HepG2 (cell line): ENCODE measurements around the gene DDX46. TPM values are rescaled to one million over a fixed set of nuclear protein-coding genes. Genes with fewer than 3 reads are reported as not detected.

ENCODE experiments used
- ATAC-seq: fragments of 200-7000 bp; cut with Tn5 transposase; 3 replicates; pipeline ENCODE4 v1.9.1; 2020; ENCODE audit warnings: mild to moderate bottlenecking, moderate library complexity
- BruUV-seq: library from RNA; stranded (reverse); fragments of 400-500 nt; replicated peaks from 2 replicates; lab custom pipeline; 2021; lab: Mats Ljungman, UMichigan
- CTCF ChIA-PET: fragments of 300-600 bp; formaldehyde crosslinking; extraction: SDS; loops from one replicate; lab custom pipeline; 2021; ENCODE audit warnings: low total read pairs, inconsistent platforms, low intra/inter-chr PET ratio; lab: Yijun Ruan, JAX
- POLR2A ChIA-PET: fragments of 350-600 bp; sonication (Branson Sonifier 250); formaldehyde crosslinking; loops from one replicate; lab custom pipeline; 2020; ENCODE audit warnings: antibody characterized with exemption, inconsistent platforms; lab: Yijun Ruan, JAX
- DNase-seq: peaks from one replicate; pipeline ENCODE4 v3.0.0-alpha.2; 2015; ENCODE audit warnings: low spot score
- FAIRE-seq: peaks from 3 replicates; lab custom pipeline; 2011; peaks lifted over from hg19 to GRCh38; lab: Jason Lieb, UNC
- H2AFZ ChIP-seq: one replicate; pipeline ENCODE4 v1.6.1; 2011; ENCODE audit warnings: low read length, inconsistent platforms
- H3K27ac ChIP-seq: fragments of 300-600 bp; 3 replicates; pipeline ENCODE4 v1.8.0; 2011; ENCODE audit warnings: mixed run types, mild to moderate bottlenecking, mixed read lengths, low read length, inconsistent platforms; ENCODE audit not compliant: insufficient read depth; ENCODE audit errors: extremely low read length
- H3K27me3 ChIP-seq, 2 experiments: fragments of 200-600 bp in 1 of 2; 2 replicates in 1 of 2; 3 replicates in 1 of 2; pipeline versions ENCODE4 v1.6.0 to v1.8.0; 2011; ENCODE audit warnings: low read length in 2 of 2, mild to moderate bottlenecking in 2 of 2, moderate library complexity in 2 of 2, inconsistent platforms in 1 of 2; ENCODE audit not compliant: insufficient read depth in 2 of 2, control insufficient read depth in 1 of 2
- H3K36me3 ChIP-seq, 2 experiments: fragments of 200-600 bp in 1 of 2; replicated peaks in 1 of 2; 2 replicates in 1 of 2; 3 replicates in 1 of 2; pipeline versions ENCODE4 v1.5.1 to v1.8.0; 2011; ENCODE audit warnings: low read length in 2 of 2, inconsistent platforms in 1 of 2; ENCODE audit not compliant: insufficient read depth in 2 of 2, control insufficient read depth in 1 of 2
- H3K4me1 ChIP-seq: 2 replicates; pipeline ENCODE4 v1.5.1; 2012; ENCODE audit warnings: low read length, inconsistent platforms; ENCODE audit not compliant: insufficient read depth
- H3K4me2 ChIP-seq: 2 replicates; pipeline ENCODE4 v1.6.0; 2011; ENCODE audit warnings: low read depth, low read length, inconsistent platforms
- H3K4me3 ChIP-seq, 3 experiments: fragments of 200-600 bp in 1 of 3; sonication (generic), shearing (Covaris generic) in 1 of 3; replicated peaks in 1 of 3; 2 replicates each; pipeline ENCODE4 v1.5.1; 2011 to 2016; ENCODE audit warnings: low read length in 3 of 3, inconsistent platforms in 2 of 3, low read depth in 2 of 3, mild to moderate bottlenecking in 2 of 3, control low read depth in 1 of 3, mixed read lengths in 1 of 3; ENCODE audit not compliant: insufficient read depth in 1 of 3
- H3K79me2 ChIP-seq: one replicate; pipeline ENCODE4 v1.6.1; 2011; ENCODE audit warnings: low read length, inconsistent platforms; ENCODE audit not compliant: insufficient read depth
- H3K9ac ChIP-seq: 2 replicates; pipeline ENCODE4 v1.6.0; 2011; ENCODE audit warnings: mild to moderate bottlenecking, low read depth, low read length, inconsistent platforms; ENCODE audit not compliant: insufficient read depth
- H3K9me3 ChIP-seq: 2 replicates; pipeline ENCODE4 v1.5.1; 2012; ENCODE audit warnings: mild to moderate bottlenecking, low read length
- H4K20me1 ChIP-seq: 2 replicates; pipeline ENCODE4 v1.6.0; 2011; ENCODE audit warnings: inconsistent platforms, mild to moderate bottlenecking, low read length, moderate library complexity; ENCODE audit not compliant: insufficient read depth
- ARNTL ChIP-seq: sonication (generic); formaldehyde crosslinking; IDR thresholded peaks from 2 replicates; pipeline ENCODE4 v1.4.0; 2020; ENCODE audit warnings: mild to moderate bottlenecking, missing genetic modification reagents
- FOXP4 ChIP-seq: sonication (generic); formaldehyde crosslinking; IDR thresholded peaks from 2 replicates; pipeline ENCODE4 v1.4.0; 2020; ENCODE audit warnings: missing genetic modification reagents
- GABPB1 ChIP-seq: IDR thresholded peaks from 2 replicates; pipeline ENCODE4 v1.6.1; 2016; ENCODE audit warnings: mild to moderate bottlenecking, missing genetic modification reagents, moderate library complexity, missing compliant biosample characterization
- IKZF4 ChIP-seq: sonication (generic); formaldehyde crosslinking; IDR thresholded peaks from 2 replicates; pipeline ENCODE4 v1.5.1; 2020; ENCODE audit warnings: borderline replicate concordance, mild to moderate bottlenecking, low read depth, missing genetic modification reagents; ENCODE audit errors: not compliant biosample characterization
- MAFF ChIP-seq: IDR thresholded peaks from 2 replicates; pipeline ENCODE4 v1.6.1; 2011; ENCODE audit warnings: low read depth, low read length, improper control_type of control experiment
- NFKB2 ChIP-seq: sonication (generic); formaldehyde crosslinking; IDR thresholded peaks from 2 replicates; pipeline ENCODE4 v1.4.0; 2020; ENCODE audit warnings: missing genetic modification reagents, borderline replicate concordance
- PHF21A ChIP-seq: sonication (generic); formaldehyde crosslinking; IDR thresholded peaks from 2 replicates; pipeline ENCODE4 v1.5.0; 2020; ENCODE audit warnings: mild to moderate bottlenecking, missing genetic modification reagents
- POLR2AphosphoS2 ChIP-seq: IDR thresholded peaks from 2 replicates; pipeline ENCODE4 v1.6.1; 2011; ENCODE audit warnings: low read depth, low read length, improper control_type of control experiment
- PPARG ChIP-seq: conservative IDR thresholded peaks from 2 replicates; pipeline ENCODE4 v1.6.1; 2016; ENCODE audit warnings: missing biosample characterization, missing genetic modification reagents
- RCOR2 ChIP-seq: IDR thresholded peaks from 2 replicates; pipeline ENCODE4 v1.6.1; 2016; ENCODE audit warnings: missing biosample characterization, missing genetic modification reagents
- RNF2 ChIP-seq: fragments of 450-650 bp; conservative IDR thresholded peaks from 2 replicates; pipeline ENCODE4 v1.6.1; 2016; ENCODE audit warnings: low read depth
- SETDB1 ChIP-seq: sonication (generic); formaldehyde crosslinking; IDR thresholded peaks from 2 replicates; pipeline ENCODE4 v1.5.1; 2020; ENCODE audit warnings: missing genetic modification reagents, mild to moderate bottlenecking, borderline replicate concordance
- SIN3A ChIP-seq: IDR thresholded peaks from 2 replicates; pipeline ENCODE4 v1.6.1; 2011; ENCODE audit warnings: low read depth, mild to moderate bottlenecking, control low read depth, low read length, borderline replicate concordance
- TIGD3 ChIP-seq: sonication (generic); formaldehyde crosslinking; IDR thresholded peaks from 2 replicates; pipeline ENCODE4 v1.5.1; 2020; ENCODE audit warnings: mild to moderate bottlenecking, missing genetic modification reagents, borderline replicate concordance
- ZC3H4 ChIP-seq: sonication (generic); formaldehyde crosslinking; IDR thresholded peaks from 2 replicates; pipeline ENCODE4 v1.4.0; 2020; ENCODE audit warnings: missing genetic modification reagents, borderline replicate concordance
- ZNF629 ChIP-seq: sonication (generic); formaldehyde crosslinking; conservative IDR thresholded peaks from 2 replicates; pipeline ENCODE4 v1.5.0; 2020; ENCODE audit warnings: missing genetic modification reagents
- WGBS: methylation state at CpG from one replicate; pipeline ENCODE4 v1.1.6; 2017; ENCODE audit warnings: low lambda C conversion rate; 5-methylcytosine and 5-hydroxymethylcytosine counted together
- in situ Hi-C: cut with HindIII; loops from 2 replicates; pipeline ENCODE4 v1.10.0; 2017; ENCODE audit warnings: low pct_unique_long_range_greater_than_20kb; ENCODE audit not compliant: extremely low pct_ligation_motif_present
- intact Hi-C: fragments of 100-400 bp; cut with micrococcal nuclease; formaldehyde crosslinking; loops from one replicate; pipeline ENCODE4 v1.10.0; 2022; ENCODE audit not compliant: unreplicated experiment
- polyA plus RNA-seq, 8 experiments: library from polyadenylated mRNA; depleted of rRNA in 3 of 8; stranded (reverse) in 7 of 8; unstranded in 1 of 8; fragments of >200 nt; fragmentation: Illumina TruSeq in 4 of 8; extraction: Trizol in 4 of 8; gene quantifications; 2 replicates each; pipeline versions ENCODE4 v1.2.1 to v1.2.3, GENCODE V29; 2011 to 2016; ENCODE audit warnings: low read depth in 4 of 8, missing spikeins in 1 of 8, mixed read lengths in 1 of 8; ENCODE audit not compliant: insufficient read depth in 1 of 8
- total RNA-seq, 5 experiments: library from RNA; depleted of rRNA; stranded (reverse); fragments of >200 nt; fragmentation: Illumina TruSeq; extraction: Trizol; gene quantifications; 2 replicates each; pipeline ENCODE4 v1.2.3, GENCODE V29; 2016; ENCODE audit warnings: low read depth in 1 of 5
- TF ChIP-seq, protein P1 (sequence below): sonication (generic); formaldehyde crosslinking; IDR thresholded peaks from 2 replicates; pipeline ENCODE4 v1.5.0; 2020; ENCODE audit warnings: missing genetic modification reagents
- TF ChIP-seq, protein P2 (sequence below): IDR thresholded peaks from 2 replicates; pipeline ENCODE4 v1.6.1; 2016

The DDX46 gene
- total and polyA plus RNA-seq, 2 of the 13 experiments (the other 11 are each of a cell fraction or from before 2014, with no cell fraction given) = 27.3 to 59.3 TPM

- H3K27ac ChIP-seq = no peak overlapping the region
- POLR2A ChIA-PET = no interaction called here
- no peak for FAIRE-seq
- TF ChIP-seq RCOR2 (CRISPR knock-in tag) (no peak), IKZF4 (CRISPR knock-in tag) (no peak), RNF2 (no peak), POLR2AphosphoS2 (no peak), SETDB1 (CRISPR knock-in tag) (no peak), SIN3A (no peak), PHF21A (no peak), ARNTL (CRISPR knock-in tag) (no peak), TIGD3 (CRISPR knock-in tag) (no peak), PPARG (no peak), ZNF629 (CRISPR knock-in tag) (no peak), ZC3H4 (no peak), FOXP4 (CRISPR knock-in tag) (no peak), MAFF (no peak), NFKB2 (CRISPR knock-in tag) (no peak), GABPB1 (CRISPR knock-in tag) (no peak)
- TF ChIP-seq, protein P1, sequence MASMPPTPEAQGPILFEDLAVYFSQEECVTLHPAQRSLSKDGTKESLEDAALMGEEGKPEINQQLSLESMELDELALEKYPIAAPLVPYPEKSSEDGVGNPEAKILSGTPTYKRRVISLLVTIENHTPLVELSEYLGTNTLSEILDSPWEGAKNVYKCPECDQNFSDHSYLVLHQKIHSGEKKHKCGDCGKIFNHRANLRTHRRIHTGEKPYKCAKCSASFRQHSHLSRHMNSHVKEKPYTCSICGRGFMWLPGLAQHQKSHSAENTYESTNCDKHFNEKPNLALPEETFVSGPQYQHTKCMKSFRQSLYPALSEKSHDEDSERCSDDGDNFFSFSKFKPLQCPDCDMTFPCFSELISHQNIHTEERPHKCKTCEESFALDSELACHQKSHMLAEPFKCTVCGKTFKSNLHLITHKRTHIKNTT = no peak
- TF ChIP-seq, protein P2, sequence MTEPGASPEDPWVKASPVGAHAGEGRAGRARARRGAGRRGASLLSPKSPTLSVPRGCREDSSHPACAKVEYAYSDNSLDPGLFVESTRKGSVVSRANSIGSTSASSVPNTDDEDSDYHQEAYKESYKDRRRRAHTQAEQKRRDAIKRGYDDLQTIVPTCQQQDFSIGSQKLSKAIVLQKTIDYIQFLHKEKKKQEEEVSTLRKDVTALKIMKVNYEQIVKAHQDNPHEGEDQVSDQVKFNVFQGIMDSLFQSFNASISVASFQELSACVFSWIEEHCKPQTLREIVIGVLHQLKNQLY (CRISPR knock-in tag) = no peak
- intact Hi-C loops = no loop called here
- no peak overlapping the region for H3K4me2 ChIP-seq
- H4K20me1 ChIP-seq = no peaks in the 10 kb centered on the region
- no peak overlapping the region for H3K4me3 ChIP-seq
- H3K4me1 ChIP-seq = no peaks in the 10 kb centered on the region
- no TSS peak for BruUV-seq
- H3K79me2 ChIP-seq = no peaks in the 10 kb centered on the region
- H2AFZ ChIP-seq = no peak overlapping the region
- CTCF ChIA-PET = no interaction called here
- H3K9me3 ChIP-seq = no peaks in the 10 kb centered on the region
- H3K9ac ChIP-seq = no peak overlapping the region
- ATAC-seq = no peak
- H3K36me3 ChIP-seq = peaks cover 17 to 95% of the 10 kb centered on the region in 2 experiments
- DNase-seq = no peak
- 100% methylated on average over 1 of the region's 1 CpG for WGBS
- in situ Hi-C loops = no loop called here
- no peaks in the 10 kb centered on the region for H3K27me3 ChIP-seq
These were observed 29.1 kb downstream of the DDX46 start for GRCh38 chr5:134787692-134788091.
